ENCODE data around the gene TRIM32.

GRCh38 chr9:116721944-116722343 lies 34.8 kb downstream of the TRIM32 start:
- no peak for TF ChIP-seq GATA2 (IDR thresholded peaks at IDR 0.05; ENCODE audit: low read depth, low read length)
- TF ChIP-seq GATA3 (IDR thresholded peaks at IDR 0.05; ENCODE audit: low read depth, low read length): no peak
